Osteocyte (in vitro differentiated cells): ENCODE results near the gene SHROOM3. TPM values are rescaled to one million over a fixed set of nuclear protein-coding genes. Genes with fewer than 3 reads are reported as not detected.

Experiments
- DNase-seq: peaks from one replicate; pipeline ENCODE4 v3.0.0; 2021; ENCODE audit warnings: mixed read lengths; ENCODE audit not compliant: unreplicated experiment; ENCODE audit errors: extremely low spot score
- H3K27ac Mint-ChIP-seq: one replicate; pipeline ENCODE4 v1.8.0; 2021; ENCODE audit warnings: mild to moderate bottlenecking, mixed read lengths; ENCODE audit not compliant: unreplicated experiment
- H3K27me3 Mint-ChIP-seq: one replicate; pipeline ENCODE4 v1.8.0; 2021; ENCODE audit warnings: mixed read lengths; ENCODE audit not compliant: unreplicated experiment
- H3K36me3 Mint-ChIP-seq: one replicate; pipeline ENCODE4 v1.8.0; 2021; ENCODE audit warnings: mixed read lengths; ENCODE audit not compliant: unreplicated experiment
- H3K4me1 Mint-ChIP-seq: one replicate; pipeline ENCODE4 v1.8.0; 2021; ENCODE audit warnings: mixed read lengths; ENCODE audit not compliant: unreplicated experiment
- H3K4me3 Mint-ChIP-seq: one replicate; pipeline ENCODE4 v1.8.0; 2021; ENCODE audit warnings: mild to moderate bottlenecking, moderate library complexity, mixed read lengths; ENCODE audit not compliant: unreplicated experiment
- H3K9me3 Mint-ChIP-seq: one replicate; pipeline ENCODE4 v1.8.0; 2021; ENCODE audit warnings: mixed read lengths; ENCODE audit not compliant: unreplicated experiment
- CTCF ChIP-seq: fragments of 200-600 bp; sonication (generic); IDR thresholded peaks from 2 replicates; pipeline ENCODE4 v1.5.0; 2021; ENCODE audit warnings: antibody characterized with exemption, mild to moderate bottlenecking, moderate library complexity
- total RNA-seq: library from RNA; stranded (reverse); gene quantifications from 2 replicates; pipeline ENCODE4 v1.2.1, GENCODE V29; 2021

Gene SHROOM3
- total RNA-seq, 1 donor from 2014 or later = 4.8 TPM

DNA sequence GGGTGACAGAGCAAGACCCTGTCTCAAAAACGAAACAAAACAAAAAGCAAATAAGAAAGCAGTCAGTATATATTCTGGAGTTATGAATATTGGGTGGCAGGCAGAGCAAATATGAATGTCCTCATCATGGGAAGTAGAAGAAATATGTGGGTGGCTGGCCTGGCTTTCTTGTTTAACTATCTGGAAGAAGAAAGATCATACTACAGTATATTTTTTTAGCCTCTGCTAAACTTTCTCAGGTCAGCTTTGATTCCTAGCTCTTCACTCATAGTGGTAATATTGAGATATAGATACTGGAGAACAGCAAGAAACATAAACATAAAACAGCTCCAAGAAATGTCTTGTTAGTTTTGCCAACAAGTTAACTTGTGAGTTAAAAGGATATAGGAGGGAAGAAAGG is 270.4 kb downstream of the SHROOM3 start:
- DNase-seq = no peak
- Mint-ChIP-seq H3K9me3 (no peaks in the 10 kb centered on the region), H3K36me3 (no peaks in the 10 kb centered on the region), H3K27ac (no peak overlapping the region), H3K4me3 (no peak overlapping the region), H3K4me1 (peaks cover 47% of the 10 kb centered on the region), H3K27me3 (no peaks in the 10 kb centered on the region)
- no peak for TF ChIP-seq CTCF

GRCh38 chr4:76706581-76706980 is 271.6 kb downstream of the SHROOM3 start:
- H3K9me3 Mint-ChIP-seq = no peaks in the 10 kb centered on the region
- TF ChIP-seq CTCF = no peak
- H3K36me3 Mint-ChIP-seq = peaks cover 1% of the 10 kb centered on the region
- no peak overlapping the region for H3K4me3 Mint-ChIP-seq
- DNase-seq = no peak
- H3K4me1 Mint-ChIP-seq = peaks cover 47% of the 10 kb centered on the region
- H3K27me3 Mint-ChIP-seq = no peaks in the 10 kb centered on the region
- H3K27ac Mint-ChIP-seq = no peak overlapping the region

DNA sequence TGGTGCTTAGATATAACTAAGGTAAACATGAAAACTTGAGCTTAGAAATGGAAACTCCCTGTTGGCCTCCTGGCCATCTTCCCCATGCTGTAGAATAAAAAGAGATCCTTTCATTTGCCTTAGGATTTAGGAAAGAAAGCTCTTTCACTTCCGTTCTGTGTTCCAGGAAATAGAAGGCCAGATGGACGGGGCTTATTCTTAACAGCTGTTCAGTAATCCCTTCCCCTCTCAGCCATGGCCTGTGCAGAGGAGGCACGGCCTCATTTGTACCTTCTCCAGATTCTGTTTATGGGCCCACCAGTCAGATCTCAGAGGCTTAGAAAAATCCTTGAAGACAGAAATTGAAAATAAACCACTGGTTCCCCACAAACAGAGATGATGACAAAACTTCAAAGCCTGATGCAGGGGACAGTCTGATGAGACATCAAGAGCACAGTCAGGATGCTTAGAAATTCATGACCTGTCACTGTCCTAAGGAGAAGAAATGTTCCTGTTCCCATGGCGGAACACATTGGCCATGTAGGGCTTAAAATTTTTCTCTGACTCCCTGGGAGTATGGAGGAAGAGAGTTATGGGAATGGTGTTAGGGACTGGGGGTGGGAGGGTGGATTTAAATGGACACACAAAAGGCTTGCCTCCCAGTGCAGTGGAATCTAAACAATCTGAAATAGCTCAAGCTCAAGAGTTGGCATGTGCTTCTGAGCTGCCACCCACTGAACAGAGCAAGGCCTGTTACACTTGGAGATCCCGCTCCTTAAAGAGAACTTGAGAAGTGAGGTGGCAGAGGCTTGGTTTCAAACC is 274.1 kb downstream of the SHROOM3 start:
- DNase-seq = no peak
- Mint-ChIP-seq H3K36me3 (peaks cover 1% of the 10 kb centered on the region), H3K27me3 (no peaks in the 10 kb centered on the region), H3K27ac (peak overlapping the region; percentile 20), H3K9me3 (no peaks in the 10 kb centered on the region), H3K4me3 (no peak overlapping the region), H3K4me1 (peaks cover 30% of the 10 kb centered on the region)
- no peak for TF ChIP-seq CTCF

- Mint-ChIP-seq H3K27me3 (no peaks in the 10 kb centered on the region), H3K9me3 (no peaks in the 10 kb centered on the region), H3K36me3 (peaks cover 1% of the 10 kb centered on the region), H3K4me3 (no peak overlapping the region), H3K4me1 (peaks cover 24% of the 10 kb centered on the region), H3K27ac (peak overlapping the region; percentile 20)
- DNase-seq = no peak
- TF ChIP-seq CTCF = no peak
Observed at GRCh38 chr4:76709772-76710090, 274.7 kb downstream of the SHROOM3 start.

GRCh38 chr4:76712564-76712963 is 277.5 kb downstream of the SHROOM3 start:
- no peak overlapping the region for H3K4me3 Mint-ChIP-seq
- no peak for DNase-seq
- H3K27ac Mint-ChIP-seq = no peak overlapping the region
- peaks cover 1% of the 10 kb centered on the region for H3K36me3 Mint-ChIP-seq
- peaks cover 13% of the 10 kb centered on the region for H3K4me1 Mint-ChIP-seq
- no peaks in the 10 kb centered on the region for H3K27me3 Mint-ChIP-seq
- no peak for TF ChIP-seq CTCF
- no peaks in the 10 kb centered on the region for H3K9me3 Mint-ChIP-seq
